Measurements from ENCODE around the gene TBC1D1.

Gene TBC1D1

GRCh38 chr4:38132843-38133662 is 242.2 kb downstream of the TBC1D1 start:
- no peak for DNase-seq

DNA sequence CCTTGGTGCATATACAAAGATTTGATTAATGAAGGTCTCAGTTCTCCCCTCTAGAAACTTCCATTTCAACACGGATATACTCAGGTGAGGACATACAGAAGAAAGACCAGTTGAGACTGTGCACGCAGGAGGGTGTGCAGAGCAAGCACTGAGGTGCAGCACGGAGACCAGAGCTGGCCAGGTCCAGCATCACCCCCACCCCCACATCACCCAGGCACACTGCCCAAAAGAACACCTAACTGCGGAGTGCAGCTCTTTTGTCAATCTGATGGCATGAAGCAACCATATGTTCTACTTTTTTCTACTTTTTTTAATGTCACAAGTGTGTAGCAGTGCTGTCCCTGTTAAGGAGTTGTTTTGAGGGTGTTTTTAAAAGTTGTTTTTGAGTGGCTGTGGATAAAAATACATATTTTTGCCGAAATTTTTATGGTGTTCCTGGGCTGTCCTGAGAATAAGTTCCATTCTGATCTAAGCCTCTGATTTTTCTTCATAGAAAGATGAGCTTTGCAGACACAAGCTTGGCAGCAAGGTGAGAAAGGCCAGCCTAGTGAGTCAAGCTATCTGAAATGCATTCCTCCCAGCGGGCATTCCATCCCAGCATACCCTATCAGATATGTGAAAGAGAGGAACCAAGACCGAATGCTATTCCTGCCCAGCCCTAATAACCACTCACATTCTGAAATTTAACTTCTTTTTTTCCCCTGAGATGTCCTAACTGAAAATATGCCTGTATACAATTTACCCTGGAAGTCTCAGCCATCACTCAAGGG is 243.0 kb downstream of the TBC1D1 start:
- DNase-seq, result no peak

GRCh38 chr4:38135201-38135600 is 244.3 kb downstream of the TBC1D1 start:
- no peak for DNase-seq

DNA sequence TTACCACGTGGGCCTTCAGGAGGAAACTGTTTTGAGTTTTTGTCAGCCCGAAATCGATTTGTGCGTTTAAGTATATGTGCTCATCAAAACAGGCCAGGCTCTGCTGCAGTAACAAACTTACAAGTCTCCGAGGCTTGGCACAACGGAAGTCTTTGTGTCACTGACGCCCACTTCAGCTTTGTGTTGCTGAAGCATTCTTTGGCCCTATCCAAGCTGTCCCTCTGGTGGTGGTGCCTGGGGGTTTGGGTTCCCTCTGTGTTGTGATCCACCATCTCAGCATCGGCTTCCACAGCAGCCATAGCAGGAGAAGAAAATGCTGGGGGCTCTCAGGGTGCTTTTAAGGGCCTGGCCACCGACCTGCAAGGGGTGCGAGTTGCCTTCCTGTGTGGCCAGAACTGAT is 245.7 kb downstream of the TBC1D1 start:
- no peak for DNase-seq

DNA sequence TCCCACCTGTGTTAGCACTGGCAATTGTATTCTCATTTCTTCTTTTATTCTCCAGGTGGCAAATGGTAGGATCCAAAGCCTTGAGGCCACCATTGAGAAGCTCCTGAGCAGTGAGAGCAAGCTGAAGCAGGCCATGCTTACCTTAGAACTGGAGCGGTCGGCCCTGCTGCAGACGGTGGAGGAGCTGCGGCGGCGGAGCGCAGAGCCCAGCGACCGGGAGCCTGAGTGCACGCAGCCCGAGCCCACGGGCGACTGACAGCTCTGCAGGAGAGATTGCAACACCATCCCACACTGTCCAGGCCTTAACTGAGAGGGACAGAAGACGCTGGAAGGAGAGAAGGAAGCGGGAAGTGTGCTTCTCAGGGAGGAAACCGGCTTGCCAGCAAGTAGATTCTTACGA is 246.2 kb downstream of the TBC1D1 start:
- no peak for DNase-seq

GRCh38 chr4:38138363-38138762 is 247.5 kb downstream of the TBC1D1 start:
- DNase-seq, result no peak

- DNase-seq, result no peak
Observed at GRCh38 chr4:38139187-38139586, 248.3 kb downstream of the TBC1D1 start.

- DNase-seq, result no peak
Observed at GRCh38 chr4:38140643-38141203, 249.8 kb downstream of the TBC1D1 start.

DNA sequence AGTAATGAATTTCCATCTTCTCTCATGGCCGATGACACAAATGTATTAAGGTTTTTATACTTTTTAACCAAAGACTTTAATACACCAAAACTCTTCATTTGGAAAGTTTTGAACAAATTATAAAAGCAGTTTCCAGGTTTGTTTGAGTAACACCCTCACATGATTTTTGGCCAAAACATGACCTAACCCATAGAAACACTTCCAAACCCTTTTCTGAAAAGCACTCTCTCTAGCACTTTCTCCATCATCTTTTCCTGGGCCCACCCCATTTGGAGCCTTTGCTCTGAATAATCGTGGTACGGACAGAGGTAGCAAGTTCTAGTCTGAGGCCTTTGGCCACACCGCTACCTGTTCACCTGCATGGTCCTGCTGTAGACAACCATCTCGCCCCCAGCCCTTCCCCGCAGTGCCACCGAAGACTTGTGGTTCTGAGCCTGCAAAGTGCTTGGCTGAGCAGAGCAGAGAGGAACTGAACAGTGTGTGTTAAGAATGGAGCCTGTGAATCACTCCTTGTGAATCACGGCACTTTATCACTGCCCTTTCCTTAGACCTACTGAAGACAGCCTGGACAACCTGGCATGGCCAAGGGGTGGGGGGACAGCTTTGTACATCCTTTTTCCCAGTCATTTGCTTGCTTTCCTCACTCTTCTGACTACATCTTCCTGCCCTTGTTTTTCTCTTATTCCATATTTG is 251.1 kb downstream of the TBC1D1 start:
- DNase-seq, result no peak

- DNase-seq, result no peak
Observed at GRCh38 chr4:38144031-38144430, 253.1 kb downstream of the TBC1D1 start.

DNA sequence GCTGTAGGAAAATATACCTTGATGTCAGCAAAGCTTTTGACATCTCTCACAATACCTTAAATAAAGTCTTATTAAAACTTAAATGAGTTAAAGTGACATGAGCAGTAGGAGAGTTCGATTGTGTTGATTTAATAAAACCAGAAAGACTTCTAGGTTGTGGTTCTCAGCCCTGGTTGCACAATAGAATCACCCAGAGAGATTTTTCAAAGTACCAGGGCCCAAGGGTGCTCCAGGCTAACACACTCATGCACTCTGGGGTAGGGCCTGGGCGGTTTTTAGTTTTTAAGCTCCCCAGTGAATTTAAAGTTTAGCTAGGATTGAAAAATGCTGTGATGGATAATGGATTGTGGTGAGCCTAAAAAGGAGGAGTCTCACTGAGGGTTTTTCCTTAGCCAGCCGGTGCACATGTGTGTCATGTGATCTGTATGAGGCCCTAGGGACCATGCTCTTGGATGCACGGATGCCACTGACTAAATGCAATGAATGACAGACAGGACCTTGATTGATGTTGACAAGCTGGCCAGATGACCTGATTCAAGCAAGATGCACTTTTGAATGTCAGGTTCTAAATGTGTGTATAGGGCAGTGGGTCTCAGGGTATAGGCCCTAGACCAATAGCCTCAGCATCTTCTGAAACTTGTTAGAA is 254.3 kb downstream of the TBC1D1 start:
- DNase-seq, result no peak

DNA sequence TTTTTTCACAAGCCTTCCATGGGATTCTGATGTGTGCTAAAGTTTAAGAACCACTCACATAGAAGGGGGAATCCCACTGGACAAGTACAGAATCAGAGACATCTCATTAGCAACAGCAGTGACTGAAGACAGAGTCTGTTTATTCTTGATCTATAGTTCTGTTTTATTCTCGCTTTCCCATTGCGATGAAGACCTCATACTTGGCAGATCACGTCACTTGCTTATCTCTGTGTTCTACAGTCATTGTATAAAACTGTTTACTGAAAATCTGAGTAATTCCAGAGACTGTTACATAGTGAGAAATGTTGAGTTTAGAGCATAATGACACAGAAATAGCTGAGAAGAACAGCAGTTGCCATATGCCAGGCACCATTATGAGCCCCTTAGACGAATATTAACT is 254.9 kb downstream of the TBC1D1 start:
- no peak for DNase-seq

GRCh38 chr4:38146383-38146782 is 255.5 kb downstream of the TBC1D1 start:
- no peak for DNase-seq

- DNase-seq, result no peak
Observed at GRCh38 chr4:38149472-38149996, 258.6 kb downstream of the TBC1D1 start.

DNA sequence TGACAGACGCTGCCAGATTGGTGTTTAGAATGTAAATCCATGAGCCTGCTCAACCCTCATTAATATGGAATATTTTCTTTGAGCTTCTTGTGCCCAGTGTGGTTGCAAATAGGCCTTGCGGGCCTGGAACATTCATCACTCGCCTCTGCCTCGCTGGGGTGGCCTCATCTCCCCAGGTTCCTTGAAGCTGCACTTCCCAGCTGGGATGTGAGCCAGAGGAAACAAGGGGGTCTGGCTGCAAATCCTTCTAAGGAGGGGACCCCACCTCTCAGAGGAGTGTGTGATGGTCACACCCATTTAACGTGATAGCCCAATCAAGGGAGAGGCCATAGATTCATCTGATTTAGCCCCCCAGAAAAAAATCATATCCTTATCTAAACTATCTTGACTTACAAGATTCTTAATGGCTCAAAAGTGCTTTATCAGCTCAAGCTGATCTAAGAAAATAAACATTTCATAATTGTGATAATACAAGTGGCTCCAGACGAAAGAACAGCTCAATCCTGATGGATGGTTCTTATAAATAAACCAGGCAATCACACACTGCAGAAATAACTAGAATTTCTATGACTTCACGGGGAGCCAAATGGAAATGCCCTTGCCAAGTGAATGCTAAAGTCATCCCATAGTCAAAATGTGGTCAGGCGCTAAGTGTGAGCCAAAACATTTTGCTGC is 259.2 kb downstream of the TBC1D1 start:
- no peak for DNase-seq

DNA sequence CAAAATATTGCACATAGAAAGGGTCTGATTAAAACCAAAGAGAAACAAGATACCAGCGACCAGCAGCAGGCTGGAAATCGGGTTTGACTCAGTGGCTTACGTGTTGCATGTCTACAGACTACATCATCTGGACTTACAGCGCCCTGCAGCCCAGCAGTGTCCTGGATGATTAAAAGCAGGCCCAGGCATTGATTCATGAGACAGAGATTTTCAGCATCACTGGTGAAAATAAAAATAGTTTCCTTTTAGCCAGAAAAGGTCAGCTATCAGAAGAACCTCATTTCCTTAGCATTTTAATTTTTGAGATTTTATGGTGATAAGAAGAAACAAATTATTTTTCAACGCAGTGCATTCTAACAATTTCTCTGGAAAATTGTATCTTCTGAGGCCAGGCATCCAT is 259.9 kb downstream of the TBC1D1 start:
- DNase-seq, result no peak

- DNase-seq, result no peak
Observed at GRCh38 chr4:38151873-38152272, 261.0 kb downstream of the TBC1D1 start.

- no peak for DNase-seq
Observed at GRCh38 chr4:38152305-38152704, 261.4 kb downstream of the TBC1D1 start.

DNA sequence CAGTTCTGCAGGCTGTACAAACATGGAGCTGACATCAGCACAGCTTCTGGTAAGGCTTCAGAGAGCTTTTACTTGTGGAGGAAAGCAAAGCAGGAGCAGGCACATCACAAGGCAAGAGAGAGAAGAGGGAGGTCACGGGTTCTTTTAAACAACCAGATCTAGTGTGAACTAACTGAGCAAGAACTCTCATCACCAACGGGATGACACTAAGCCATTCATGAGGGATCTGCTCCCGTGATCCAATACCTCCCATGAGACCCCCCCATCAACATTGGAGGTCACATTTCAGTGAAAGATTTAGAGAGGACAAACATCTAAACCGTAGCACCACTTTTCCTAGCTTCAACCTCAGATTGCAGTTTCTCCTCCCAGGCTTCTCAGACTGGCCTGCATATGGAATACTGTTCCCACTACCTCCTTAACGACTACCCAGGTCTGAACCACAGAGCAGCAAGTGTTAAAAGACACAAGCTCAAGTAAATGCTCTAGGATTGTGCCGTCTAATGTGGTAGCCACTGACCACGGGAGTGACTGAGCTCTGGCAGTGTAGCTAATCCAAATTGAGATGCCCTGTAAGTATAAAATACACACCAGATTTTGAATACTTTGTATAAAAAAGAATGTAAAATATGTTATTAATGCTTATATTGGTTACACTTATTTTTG is 262.0 kb downstream of the TBC1D1 start:
- no peak for DNase-seq

GRCh38 chr4:38153387-38153760 is 262.5 kb downstream of the TBC1D1 start:
- DNase-seq, result no peak

DNA sequence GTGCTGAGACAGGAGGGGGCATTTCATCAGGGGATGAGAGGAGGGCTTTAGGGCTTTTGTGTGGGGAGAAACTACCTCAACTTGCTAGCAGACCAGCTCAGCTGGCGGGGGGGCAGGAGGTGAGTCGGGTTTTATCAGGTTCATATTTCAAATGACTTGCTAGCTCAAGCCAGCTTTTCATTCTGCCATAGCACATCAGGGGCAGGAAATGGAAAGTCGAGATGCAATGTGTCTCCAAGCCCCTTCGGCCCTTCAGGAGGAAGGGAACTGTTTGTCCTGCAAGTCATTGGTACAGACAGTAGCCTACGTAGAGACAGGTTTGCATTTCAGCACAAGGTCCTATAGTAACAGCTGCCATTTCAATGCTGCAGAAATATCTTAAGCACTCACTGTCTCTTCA is 263.4 kb downstream of the TBC1D1 start:
- DNase-seq, result no peak
